Uterus (tissue), 2 donors: ENCODE data around the gene SLTM.

Experiments used
- CTCF ChIP-seq, 4 experiments: fragments of 200-600 bp in 2 of 4; fragments of 450-650 bp in 2 of 4; sonication (generic) in 2 of 4; IDR thresholded peaks; one replicate each; pipeline ENCODE4 v1.5.1; 2016 to 2019; ENCODE audit warnings: antibody characterized with exemption in 4 of 4, mild to moderate bottlenecking in 2 of 4, moderate library complexity in 1 of 4
- POLR2A ChIP-seq, 2 donors: fragments of 450-650 bp; IDR thresholded peaks; one replicate each; pipeline ENCODE4 v1.6.1; 2016; ENCODE audit warnings: antibody characterized with exemption in 2 of 2, mild to moderate bottlenecking in 1 of 2, moderate library complexity in 1 of 2

- TF ChIP-seq CTCF (IDR thresholded peaks at IDR 0.05) (no peak), POLR2A (IDR thresholded peaks at IDR 0.05) (no peak)
These were observed 34.0 kb upstream of the SLTM start for GRCh38 chr15:58967479-58967878.
